HFF-Myc (cell line): Measurements from ENCODE around the gene PET100.

Experiments used
- DNase-seq: peaks from one replicate; pipeline ENCODE4 v3.0.0-alpha.2; 2011; ENCODE audit warnings: low read depth; ENCODE audit errors: extremely low read depth
- H3K4me3 ChIP-seq: replicated peaks from 2 replicates; pipeline ENCODE4 v1.5.1; 2011; ENCODE audit warnings: low read depth, mild to moderate bottlenecking, control low read depth, low read length
- CTCF ChIP-seq: IDR thresholded peaks from 2 replicates; pipeline ENCODE4 v1.5.1; 2012; ENCODE audit warnings: mild to moderate bottlenecking, low read depth, low read length, control low read depth; ENCODE audit errors: missing control alignments

The PET100 gene

GRCh38 chr19:7679771-7680605, 50.4 kb downstream of the PET100 start:
- peak overlapping the region; percentile 98 for H3K4me3 ChIP-seq
- TF ChIP-seq CTCF = no peak
- DNase-seq = no peak

GRCh38 chr19:7680606-7681339, 51.2 kb downstream of the PET100 start, which contains the start of gene TRAPPC5:
TRAPPC5 (plus strand) TSS chr19:7680833; CDS start chr19:7682254, 1,421 bp downstream.
- peak within 1 kb of the TSS; percentile 98 for H3K4me3 ChIP-seq
- TF ChIP-seq CTCF = peak; percentile 68
- peak; percentile 30 for DNase-seq
